Right lobe of liver (tissue), 4 donors: ENCODE data around the gene KRTAP5-2.

ENCODE experiments used
- CTCF ChIP-seq, 4 donors: fragments of 200-600 bp in 3 of 4; fragments of 450-650 bp in 1 of 4; IDR thresholded peaks; one replicate each; pipeline versions ENCODE4 v1.5.1 to v1.8.0; 2016 to 2022; ENCODE audit warnings: antibody characterized with exemption in 4 of 4, mild to moderate bottlenecking in 2 of 4
- POLR2A ChIP-seq: fragments of 450-650 bp; IDR thresholded peaks from one replicate; pipeline ENCODE4 v1.6.1; 2017; ENCODE audit warnings: antibody characterized with exemption, mild to moderate bottlenecking
- donor health status: DM: no; HTN: no; CAD: no.
- donor health status: DM: no; HTN: no; CAD: no.
- donor health status: DM: no; HTN: yes; CAD: no.

GRCh38 chr11:1604711-1605110 lies 6.6 kb upstream of the KRTAP5-2 start:
- TF ChIP-seq CTCF (IDR thresholded peaks at IDR 0.05), result no peak
- no peak for TF ChIP-seq POLR2A
